Activated naive CD8-positive, alpha-beta T cell treated with anti-CD3 and anti-CD28 coated beads, Interleukin-2, amount 50 U/mL, for 24 hours (primary cell): ENCODE measurements around the gene FAM193B.

ENCODE experiments used
- ATAC-seq: fragments of 150-1000 bp; cut with Tn5 transposase; one replicate; pipeline ENCODE4 v1.10.0; 2021
- DNase-seq: peaks from one replicate; pipeline ENCODE4 v3.0.0; 2021
- H3K27ac Mint-ChIP-seq: one replicate; pipeline ENCODE4 v1.8.0; 2021; ENCODE audit warnings: mild to moderate bottlenecking, mixed read lengths
- H3K27me3 Mint-ChIP-seq: one replicate; pipeline ENCODE4 v1.8.0; 2021; ENCODE audit warnings: mixed read lengths
- H3K36me3 Mint-ChIP-seq: one replicate; pipeline ENCODE4 v1.8.0; 2021; ENCODE audit warnings: low read depth, mixed read lengths
- H3K4me1 Mint-ChIP-seq: one replicate; pipeline ENCODE4 v1.8.0; 2021; ENCODE audit warnings: mixed read lengths
- H3K4me3 Mint-ChIP-seq: one replicate; pipeline ENCODE4 v1.8.0; 2021; ENCODE audit warnings: mild to moderate bottlenecking, moderate library complexity, mixed read lengths
- H3K9me3 Mint-ChIP-seq: one replicate; pipeline ENCODE4 v1.8.0; 2021; ENCODE audit warnings: mixed read lengths

The FAM193B gene

GRCh38 chr5:177475563-177476427 lies 78.6 kb downstream of the FAM193B start:
- H3K9me3 Mint-ChIP-seq, result no peaks in the 10 kb centered on the region
- H3K4me1 Mint-ChIP-seq, result peaks cover 72% of the 10 kb centered on the region
- H3K4me3 Mint-ChIP-seq, result no peak overlapping the region
- H3K27me3 Mint-ChIP-seq, result peaks cover 5% of the 10 kb centered on the region
- peak overlapping the region; percentile 77 for H3K27ac Mint-ChIP-seq
- peaks cover 3% of the 10 kb centered on the region for H3K36me3 Mint-ChIP-seq
- no peak for DNase-seq
- peak; percentile 27 for ATAC-seq

- Mint-ChIP-seq H3K9me3 (no peaks in the 10 kb centered on the region), H3K36me3 (peaks cover 5% of the 10 kb centered on the region), H3K4me3 (no peak overlapping the region), H3K4me1 (peaks cover 76% of the 10 kb centered on the region), H3K27ac (peak overlapping the region; percentile 77), H3K27me3 (peaks cover 5% of the 10 kb centered on the region)
- ATAC-seq, result no peak
- no peak for DNase-seq
Observed at GRCh38 chr5:177474846-177475562, 79.4 kb downstream of the FAM193B start.

- Mint-ChIP-seq H3K4me3 (peak overlapping the region; percentile 74), H3K27me3 (peaks cover 5% of the 10 kb centered on the region), H3K36me3 (peaks cover 5% of the 10 kb centered on the region), H3K4me1 (peaks cover 66% of the 10 kb centered on the region), H3K27ac (peak overlapping the region; percentile 65), H3K9me3 (no peaks in the 10 kb centered on the region)
- DNase-seq, result no peak
- ATAC-seq, result no peak
Observed at GRCh38 chr5:177474002-177474476, 80.3 kb downstream of the FAM193B start.

- Mint-ChIP-seq H3K4me1 (peaks cover 63% of the 10 kb centered on the region), H3K27me3 (peaks cover 5% of the 10 kb centered on the region), H3K36me3 (peaks cover 5% of the 10 kb centered on the region), H3K4me3 (peak within 1 kb of the TSS; percentile 81), H3K27ac (peak within 1 kb of the TSS; percentile 72), H3K9me3 (no peaks in the 10 kb centered on the region)
- DNase-seq (peak; percentile 52), ATAC-seq (peak; percentile 16)
Observed at GRCh38 chr5:177473443-177474001, 80.8 kb downstream of the FAM193B start, which contains the start of gene DBN1. Gene DBN1 (minus strand): TSS chr5:177473634. CDS start chr5:177473521, 113 bp downstream.

- peaks cover 5% of the 10 kb centered on the region for H3K27me3 Mint-ChIP-seq
- peak overlapping the region; percentile 81 for H3K4me3 Mint-ChIP-seq
- no peaks in the 10 kb centered on the region for H3K9me3 Mint-ChIP-seq
- peaks cover 56% of the 10 kb centered on the region for H3K4me1 Mint-ChIP-seq
- H3K27ac Mint-ChIP-seq, result peak overlapping the region; percentile 72
- ATAC-seq (peak; percentile 55), DNase-seq (peak; percentile 87)
- peaks cover 9% of the 10 kb centered on the region for H3K36me3 Mint-ChIP-seq
Observed at GRCh38 chr5:177472460-177473442, 81.6 kb downstream of the FAM193B start.

DNA sequence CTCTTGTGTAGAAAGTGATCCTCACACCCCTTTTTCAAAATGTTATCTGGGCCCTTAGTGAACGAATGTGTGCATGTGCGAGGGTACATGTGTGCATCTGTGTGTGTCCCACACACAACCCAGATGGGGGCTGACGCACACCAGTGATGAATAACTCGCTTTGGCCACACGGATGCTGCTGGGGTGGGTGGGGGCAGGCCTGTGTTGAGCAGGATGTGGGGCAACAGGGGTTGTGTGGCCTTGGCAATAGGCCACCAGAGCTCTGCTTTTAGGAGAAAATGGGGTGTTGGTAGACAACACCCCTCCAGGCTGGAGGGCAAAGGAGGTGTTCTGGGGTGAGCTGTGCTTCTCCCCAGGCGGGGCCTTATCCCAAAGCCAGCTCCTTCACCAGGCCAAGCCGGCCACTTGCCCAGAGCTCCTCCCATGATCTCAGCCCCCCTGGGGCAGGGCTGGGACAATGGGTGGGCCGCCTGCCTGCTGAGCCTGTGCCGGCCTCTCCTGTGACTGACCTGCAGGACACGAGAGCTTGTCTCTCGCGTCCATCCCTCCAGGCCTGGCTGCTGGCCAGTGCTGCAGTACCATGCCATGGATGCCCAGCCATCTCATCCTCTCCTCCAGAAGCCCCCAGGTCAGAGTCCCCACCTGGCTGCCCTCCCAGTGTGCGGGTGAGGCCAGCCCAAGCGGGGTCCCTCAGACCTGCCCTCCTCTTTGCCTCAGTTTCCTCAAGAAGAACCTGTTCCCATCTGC lies 82.6 kb downstream of the FAM193B start:
- DNase-seq, result peak; percentile 70
- Mint-ChIP-seq H3K4me3 (peak overlapping the region; percentile 81), H3K4me1 (peaks cover 51% of the 10 kb centered on the region), H3K9me3 (no peaks in the 10 kb centered on the region), H3K36me3 (peaks cover 16% of the 10 kb centered on the region), H3K27ac (peak overlapping the region; percentile 76), H3K27me3 (peaks cover 5% of the 10 kb centered on the region)
- peak; percentile 71 for ATAC-seq

- H3K4me1 Mint-ChIP-seq, result peaks cover 43% of the 10 kb centered on the region
- H3K4me3 Mint-ChIP-seq, result peak overlapping the region; percentile 81
- peak overlapping the region; percentile 76 for H3K27ac Mint-ChIP-seq
- H3K9me3 Mint-ChIP-seq, result no peaks in the 10 kb centered on the region
- peaks cover 5% of the 10 kb centered on the region for H3K27me3 Mint-ChIP-seq
- no peak for ATAC-seq
- H3K36me3 Mint-ChIP-seq, result peaks cover 18% of the 10 kb centered on the region
- DNase-seq, result no peak
Observed at GRCh38 chr5:177470759-177471536, 83.4 kb downstream of the FAM193B start.
